HL-60 (cell line): ENCODE measurements around the gene PDE1C.

Source experiments
- DNase-seq, 2 experiments: peaks; one replicate each; pipeline ENCODE4 v3.0.0-alpha.2; 2010 to 2020; ENCODE audit warnings: low read depth in 1 of 2, low spot score in 1 of 2
- H3K27ac ChIP-seq: fragments of 250-450 bp; sonication (Bioruptor Pico); replicated peaks from 2 replicates; pipeline ENCODE4 v1.5.1; 2020; ENCODE audit warnings: mild to moderate bottlenecking, moderate library complexity
- H3K27me3 ChIP-seq: fragments of 250-450 bp; sonication (Bioruptor Pico); 2 replicates; pipeline ENCODE4 v1.5.1; 2021; ENCODE audit warnings: mild to moderate bottlenecking, moderate library complexity; ENCODE audit not compliant: insufficient read depth, poor library complexity, severe bottlenecking
- H3K4me3 ChIP-seq: replicated peaks from 2 replicates; pipeline ENCODE4 v1.5.1; 2011; ENCODE audit warnings: mild to moderate bottlenecking, control low read depth, low read length; ENCODE audit not compliant: insufficient read depth
- GABPA ChIP-seq: IDR thresholded peaks from 2 replicates; pipeline ENCODE4 v1.6.1; 2012; ENCODE audit warnings: low read depth
- POLR2AphosphoS5 ChIP-seq: IDR thresholded peaks from 2 replicates; pipeline ENCODE4 v1.6.1; 2012; ENCODE audit warnings: low read depth
- SPI1 ChIP-seq: IDR thresholded peaks from 2 replicates; pipeline ENCODE4 v1.6.1; 2012; ENCODE audit warnings: low read depth, mild to moderate bottlenecking, borderline replicate concordance
- TF ChIP-seq, protein P1 (sequence below): IDR thresholded peaks from one replicate; pipeline ENCODE4 v1.5.1; 2011; ENCODE audit warnings: low read length, control low read depth, inconsistent platforms; ENCODE audit not compliant: insufficient read depth
- TF ChIP-seq, protein P2 (sequence below): IDR thresholded peaks from 2 replicates; pipeline ENCODE4 v1.6.1; 2012; ENCODE audit warnings: low read depth; ENCODE audit not compliant: insufficient replicate concordance

The PDE1C gene

DNA sequence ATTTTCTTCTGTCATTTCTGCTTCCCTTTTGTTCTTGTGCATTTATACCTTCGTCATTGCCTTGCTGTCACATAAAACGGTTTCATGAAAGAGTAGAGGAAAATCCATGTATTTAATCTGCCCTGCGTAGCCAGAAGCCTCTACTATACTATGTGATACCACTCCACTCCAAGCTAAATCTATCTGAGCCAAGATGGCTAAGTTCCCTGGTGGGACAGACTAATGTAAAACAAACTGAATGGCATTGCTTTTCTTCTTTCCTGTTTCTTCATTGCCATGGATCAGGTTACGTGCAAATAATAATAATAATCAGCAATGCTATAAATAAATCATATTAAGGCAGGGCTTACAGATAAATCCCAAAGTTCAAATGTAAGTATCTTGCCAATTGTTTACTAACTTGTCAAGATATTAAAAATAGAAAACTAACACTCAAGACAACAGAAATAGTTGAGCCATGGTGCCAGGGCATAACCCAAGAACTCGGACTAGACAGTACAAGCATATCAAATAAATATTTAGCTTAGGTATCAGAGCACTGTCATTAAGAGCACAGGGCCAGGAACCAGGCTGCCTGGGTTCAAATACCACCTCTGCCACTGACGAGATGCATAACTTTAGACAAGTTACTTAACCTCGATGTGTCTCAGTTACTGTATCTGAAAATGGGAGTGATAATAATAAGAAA, 151.4 kb downstream of the PDE1C start:
- no peaks in the 10 kb centered on the region for H3K27me3 ChIP-seq
- DNase-seq: no peak
- no peak for TF ChIP-seq SPI1
- TF ChIP-seq, protein P1, sequence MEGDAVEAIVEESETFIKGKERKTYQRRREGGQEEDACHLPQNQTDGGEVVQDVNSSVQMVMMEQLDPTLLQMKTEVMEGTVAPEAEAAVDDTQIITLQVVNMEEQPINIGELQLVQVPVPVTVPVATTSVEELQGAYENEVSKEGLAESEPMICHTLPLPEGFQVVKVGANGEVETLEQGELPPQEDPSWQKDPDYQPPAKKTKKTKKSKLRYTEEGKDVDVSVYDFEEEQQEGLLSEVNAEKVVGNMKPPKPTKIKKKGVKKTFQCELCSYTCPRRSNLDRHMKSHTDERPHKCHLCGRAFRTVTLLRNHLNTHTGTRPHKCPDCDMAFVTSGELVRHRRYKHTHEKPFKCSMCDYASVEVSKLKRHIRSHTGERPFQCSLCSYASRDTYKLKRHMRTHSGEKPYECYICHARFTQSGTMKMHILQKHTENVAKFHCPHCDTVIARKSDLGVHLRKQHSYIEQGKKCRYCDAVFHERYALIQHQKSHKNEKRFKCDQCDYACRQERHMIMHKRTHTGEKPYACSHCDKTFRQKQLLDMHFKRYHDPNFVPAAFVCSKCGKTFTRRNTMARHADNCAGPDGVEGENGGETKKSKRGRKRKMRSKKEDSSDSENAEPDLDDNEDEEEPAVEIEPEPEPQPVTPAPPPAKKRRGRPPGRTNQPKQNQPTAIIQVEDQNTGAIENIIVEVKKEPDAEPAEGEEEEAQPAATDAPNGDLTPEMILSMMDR: no peak
- TF ChIP-seq, protein P2, sequence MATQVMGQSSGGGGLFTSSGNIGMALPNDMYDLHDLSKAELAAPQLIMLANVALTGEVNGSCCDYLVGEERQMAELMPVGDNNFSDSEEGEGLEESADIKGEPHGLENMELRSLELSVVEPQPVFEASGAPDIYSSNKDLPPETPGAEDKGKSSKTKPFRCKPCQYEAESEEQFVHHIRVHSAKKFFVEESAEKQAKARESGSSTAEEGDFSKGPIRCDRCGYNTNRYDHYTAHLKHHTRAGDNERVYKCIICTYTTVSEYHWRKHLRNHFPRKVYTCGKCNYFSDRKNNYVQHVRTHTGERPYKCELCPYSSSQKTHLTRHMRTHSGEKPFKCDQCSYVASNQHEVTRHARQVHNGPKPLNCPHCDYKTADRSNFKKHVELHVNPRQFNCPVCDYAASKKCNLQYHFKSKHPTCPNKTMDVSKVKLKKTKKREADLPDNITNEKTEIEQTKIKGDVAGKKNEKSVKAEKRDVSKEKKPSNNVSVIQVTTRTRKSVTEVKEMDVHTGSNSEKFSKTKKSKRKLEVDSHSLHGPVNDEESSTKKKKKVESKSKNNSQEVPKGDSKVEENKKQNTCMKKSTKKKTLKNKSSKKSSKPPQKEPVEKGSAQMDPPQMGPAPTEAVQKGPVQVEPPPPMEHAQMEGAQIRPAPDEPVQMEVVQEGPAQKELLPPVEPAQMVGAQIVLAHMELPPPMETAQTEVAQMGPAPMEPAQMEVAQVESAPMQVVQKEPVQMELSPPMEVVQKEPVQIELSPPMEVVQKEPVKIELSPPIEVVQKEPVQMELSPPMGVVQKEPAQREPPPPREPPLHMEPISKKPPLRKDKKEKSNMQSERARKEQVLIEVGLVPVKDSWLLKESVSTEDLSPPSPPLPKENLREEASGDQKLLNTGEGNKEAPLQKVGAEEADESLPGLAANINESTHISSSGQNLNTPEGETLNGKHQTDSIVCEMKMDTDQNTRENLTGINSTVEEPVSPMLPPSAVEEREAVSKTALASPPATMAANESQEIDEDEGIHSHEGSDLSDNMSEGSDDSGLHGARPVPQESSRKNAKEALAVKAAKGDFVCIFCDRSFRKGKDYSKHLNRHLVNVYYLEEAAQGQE: no peak
- TF ChIP-seq POLR2AphosphoS5: no peak
- no peak for TF ChIP-seq GABPA
- no peak overlapping the region for H3K4me3 ChIP-seq
- H3K27ac ChIP-seq: no peak overlapping the region

DNA sequence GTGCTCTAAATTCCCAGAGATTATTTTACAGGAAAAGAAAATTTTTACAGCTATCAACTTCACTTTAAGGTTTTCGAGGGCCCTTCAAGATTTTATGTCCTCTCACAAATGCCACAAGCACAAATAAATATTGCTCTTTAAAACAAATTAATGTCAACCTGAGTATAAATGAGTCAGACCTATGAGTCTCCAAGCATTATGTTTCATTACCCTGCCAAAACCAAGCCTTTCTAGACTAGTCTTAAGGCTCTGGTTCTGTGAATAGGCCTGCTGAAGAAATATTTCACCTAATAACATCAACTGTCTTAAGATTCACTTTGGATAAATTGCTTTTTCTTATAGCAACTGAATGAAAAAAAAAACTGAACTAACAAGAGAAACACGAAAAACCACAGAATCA, 153.0 kb downstream of the PDE1C start:
- Histone ChIP-seq H3K27me3 (no peaks in the 10 kb centered on the region), H3K27ac (no peak overlapping the region), H3K4me3 (no peak overlapping the region)
- TF ChIP-seq, protein P2: no peak
- TF ChIP-seq, protein P1: no peak
- TF ChIP-seq POLR2AphosphoS5 (no peak), GABPA (no peak), SPI1 (no peak)
- DNase-seq: no peak

DNA sequence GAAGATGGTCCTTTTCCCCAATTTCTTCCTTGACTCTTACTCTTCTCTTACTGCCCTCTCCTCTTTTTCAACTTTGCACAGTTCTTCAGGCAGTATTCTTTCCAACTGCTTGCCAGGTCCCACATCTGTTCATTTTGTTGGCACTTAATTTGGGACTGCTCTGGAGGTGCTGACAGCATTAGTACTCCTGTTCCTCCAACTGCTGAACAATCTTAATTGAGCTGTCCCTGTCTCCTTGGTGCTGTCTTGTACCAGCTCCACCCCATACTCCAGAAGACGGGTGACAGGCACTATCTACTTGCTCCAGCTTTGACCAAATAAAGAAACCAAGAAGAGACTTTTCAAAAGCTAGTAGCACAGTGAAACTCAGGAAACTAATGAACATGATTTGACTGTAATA, 160.0 kb downstream of the PDE1C start:
- Histone ChIP-seq H3K4me3 (no peak overlapping the region), H3K27me3 (no peaks in the 10 kb centered on the region), H3K27ac (no peak overlapping the region)
- TF ChIP-seq, protein P2: no peak
- DNase-seq: no peak
